SK-N-MC (cell line): ENCODE measurements around the gene CCDC187.

Experiments used
- DNase-seq: peaks from one replicate; pipeline ENCODE4 v3.0.0-alpha.2; 2011; ENCODE audit warnings: low read depth, low spot score
- H3K27ac ChIP-seq: fragments of 200-600 bp; sonication (generic); 2 replicates; pipeline ENCODE4 v1.5.1; 2016; ENCODE audit warnings: mixed run types
- H3K36me3 ChIP-seq: fragments of 200-600 bp; sonication (generic); 2 replicates; pipeline ENCODE4 v1.6.1; 2017; ENCODE audit warnings: antibody characterized with exemption, low read length, mixed read lengths; ENCODE audit not compliant: insufficient read depth
- H3K4me3 ChIP-seq: fragments of 200-600 bp; sonication (generic); 2 replicates; pipeline ENCODE4 v1.5.1; 2016
- H3K9ac ChIP-seq: fragments of 200-600 bp; sonication (generic); 2 replicates; pipeline ENCODE4 v1.8.0; 2017; ENCODE audit warnings: mixed run types, mixed read lengths; ENCODE audit not compliant: insufficient read length
- H3K9me3 ChIP-seq: fragments of 200-600 bp; sonication (generic); 2 replicates; pipeline ENCODE4 v1.6.1; 2017; ENCODE audit warnings: low read depth, mild to moderate bottlenecking, antibody characterized with exemption, low read length, moderate library complexity, mixed read lengths
- EZH2 ChIP-seq: fragments of 200-600 bp; sonication (generic); IDR thresholded peaks from one replicate; pipeline ENCODE4 v1.6.1; 2017; ENCODE audit warnings: antibody characterized with exemption
- FOXP2 ChIP-seq: optimal IDR thresholded peaks from 2 replicates; pipeline ENCODE3; 2011; ENCODE audit warnings: mild to moderate bottlenecking, moderate library complexity; ENCODE audit not compliant: insufficient read depth; ENCODE audit errors: extremely low read length, control extremely low read depth
- POLR2AphosphoS5 ChIP-seq: IDR thresholded peaks from 2 replicates; pipeline ENCODE4 v1.6.1; 2012; ENCODE audit warnings: mild to moderate bottlenecking, low read depth, low read length, borderline replicate concordance

The CCDC187 gene

DNA sequence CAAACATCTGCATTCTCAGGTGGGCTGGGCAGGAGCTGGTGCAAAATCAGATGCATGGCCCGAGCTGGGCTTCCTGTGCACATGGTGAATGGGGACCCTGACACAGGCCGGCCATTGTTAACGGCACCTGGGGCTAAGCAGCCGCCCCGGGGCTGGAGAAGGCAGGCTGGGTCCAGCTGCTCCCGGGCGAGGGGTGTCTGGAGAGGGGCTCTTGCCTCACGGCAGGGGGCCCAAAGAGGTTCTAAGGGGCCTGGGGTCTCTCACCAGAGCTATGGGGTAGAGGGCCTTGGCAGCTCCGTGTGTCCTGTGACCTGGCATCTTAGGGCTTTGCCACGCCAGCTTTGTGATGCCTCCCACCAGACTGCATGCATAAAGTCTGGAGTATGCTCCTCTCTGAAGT is 53.2 kb downstream of the CCDC187 start:
- Histone ChIP-seq H3K9ac (no peak overlapping the region), H3K4me3 (no peak overlapping the region), H3K27ac (no peak overlapping the region), H3K36me3 (no peaks in the 10 kb centered on the region), H3K9me3 (no peaks in the 10 kb centered on the region)
- no peak for TF ChIP-seq FOXP2
- no peak for TF ChIP-seq POLR2AphosphoS5
- TF ChIP-seq EZH2, result no peak
- no peak for DNase-seq

DNA sequence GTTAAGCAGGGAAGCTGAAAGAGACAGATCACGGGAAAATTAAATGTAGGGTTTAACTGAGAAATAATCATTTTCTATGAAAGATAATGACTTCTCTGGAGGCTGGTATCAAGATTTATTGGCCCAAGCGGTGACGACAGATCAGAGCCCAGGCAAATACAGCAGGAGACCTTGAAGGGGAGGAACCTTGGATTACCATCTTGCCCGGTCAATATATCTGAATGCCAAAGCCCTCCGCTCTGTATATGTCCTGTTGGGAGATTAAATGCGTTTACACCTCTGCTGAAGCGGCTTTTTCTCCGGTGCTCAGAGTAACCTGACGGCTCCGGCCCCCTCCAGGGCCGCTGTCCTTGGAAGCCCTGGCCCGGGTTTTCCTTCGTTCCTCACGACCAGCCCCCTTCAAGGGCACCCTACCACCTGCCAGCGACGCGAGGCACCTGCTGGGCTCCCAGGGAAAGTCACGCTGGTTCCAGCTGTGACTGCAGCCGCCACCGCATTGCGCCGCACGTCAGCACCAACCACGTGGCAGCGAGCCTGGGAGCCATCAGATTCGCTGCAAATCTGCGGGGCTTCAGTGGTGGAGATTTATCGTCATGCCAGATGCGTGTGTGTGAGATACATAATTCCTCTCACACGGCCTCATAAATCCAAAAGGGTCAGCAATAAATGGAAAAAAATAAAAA is 53.9 kb downstream of the CCDC187 start:
- no peak for DNase-seq
- Histone ChIP-seq H3K9me3 (no peaks in the 10 kb centered on the region), H3K9ac (no peak overlapping the region), H3K4me3 (no peak overlapping the region), H3K27ac (peak overlapping the region; percentile 9; the same call in 1 of the 2 replicates), H3K36me3 (no peaks in the 10 kb centered on the region)
- TF ChIP-seq EZH2, result no peak
- TF ChIP-seq POLR2AphosphoS5, result no peak

DNA sequence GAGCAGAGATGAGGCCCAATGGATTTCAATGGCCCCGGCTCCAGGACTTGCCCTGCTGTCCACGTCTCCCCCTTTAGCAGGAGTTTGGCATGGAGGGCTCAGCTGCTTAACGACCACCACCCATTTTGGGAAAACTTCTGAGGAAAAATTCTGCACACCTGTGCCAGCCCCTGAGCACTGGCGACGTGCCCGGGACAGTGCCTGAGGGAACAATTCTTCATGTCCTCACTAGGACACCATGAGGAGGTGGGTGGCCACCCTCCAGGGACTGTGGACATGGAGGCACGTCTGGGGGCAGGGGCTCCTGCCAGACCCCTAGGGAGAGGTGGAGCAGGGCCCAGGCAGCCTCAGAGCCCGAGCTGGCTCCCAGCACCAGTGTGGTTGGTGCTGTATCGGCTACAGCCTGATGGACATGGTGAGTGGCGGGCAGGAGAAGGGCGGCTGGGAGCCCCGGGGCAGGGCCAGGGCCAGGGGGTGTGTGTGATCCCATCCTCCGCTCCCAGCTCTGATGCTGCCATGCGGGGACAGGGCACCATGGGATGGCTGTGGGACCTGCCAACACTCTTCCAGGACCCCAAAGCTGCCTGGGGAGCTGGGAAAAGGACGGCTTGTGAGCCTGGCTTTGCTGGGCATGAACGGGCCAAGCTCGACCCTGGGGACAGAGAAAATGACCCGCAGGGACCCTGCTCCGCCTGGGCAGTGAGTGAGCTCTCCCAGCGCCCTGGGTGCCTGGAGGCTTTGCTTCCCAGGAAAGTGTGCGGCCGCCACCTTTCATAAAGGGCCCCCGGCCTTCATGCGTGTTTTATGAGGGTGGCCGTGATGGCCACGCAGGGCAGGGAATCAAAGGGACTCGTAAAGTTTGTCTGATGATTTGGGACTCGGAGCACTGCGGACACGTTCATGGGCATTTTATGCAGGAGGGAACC is 54.7 kb downstream of the CCDC187 start:
- Histone ChIP-seq H3K36me3 (no peaks in the 10 kb centered on the region), H3K9me3 (no peaks in the 10 kb centered on the region), H3K27ac (0 out of 2 replicates have a peak overlapping the region, but pooled peaks have one; percentile 9), H3K4me3 (no peak overlapping the region), H3K9ac (no peak overlapping the region)
- no peak for DNase-seq
- TF ChIP-seq POLR2AphosphoS5 (no peak), EZH2 (no peak), FOXP2 (no peak)

DNA sequence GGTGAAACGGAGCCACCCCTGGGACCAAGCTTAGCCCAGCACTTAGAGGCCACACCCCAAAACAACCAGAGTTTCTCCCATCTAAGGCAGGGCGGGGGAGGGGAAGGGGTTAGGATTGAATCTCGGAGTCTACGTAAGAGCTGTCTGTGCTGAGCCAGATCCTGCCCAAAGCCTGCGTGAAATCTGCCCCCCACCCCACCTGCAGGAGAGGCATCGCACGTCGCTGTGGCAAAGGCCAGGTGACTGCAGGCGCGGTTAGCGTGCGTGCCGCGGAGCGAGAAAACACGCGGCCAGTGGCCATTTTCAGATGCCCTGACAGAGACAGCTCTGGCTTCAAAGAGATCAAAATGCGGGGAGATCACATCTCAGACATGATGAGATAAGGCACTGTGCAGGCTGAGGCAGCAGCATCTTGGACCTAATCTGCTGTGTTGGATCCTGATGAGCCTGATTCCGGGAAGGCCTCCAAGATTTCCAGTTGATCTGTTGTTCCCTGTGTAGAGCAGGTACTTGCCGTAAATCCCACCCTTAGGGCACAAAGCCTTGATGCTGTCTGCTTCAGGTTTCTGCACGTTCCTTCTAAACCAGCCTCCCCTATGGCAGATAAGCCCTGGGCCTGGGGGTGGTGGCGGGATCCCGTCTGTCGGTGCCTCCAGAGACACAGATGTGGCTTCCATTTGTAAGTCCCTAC is 55.8 kb downstream of the CCDC187 start:
- Histone ChIP-seq H3K36me3 (no peaks in the 10 kb centered on the region), H3K9ac (no peak overlapping the region), H3K4me3 (no peak overlapping the region), H3K9me3 (no peaks in the 10 kb centered on the region), H3K27ac (no peak overlapping the region)
- TF ChIP-seq POLR2AphosphoS5 (no peak), FOXP2 (no peak), EZH2 (no peak)
- no peak for DNase-seq

DNA sequence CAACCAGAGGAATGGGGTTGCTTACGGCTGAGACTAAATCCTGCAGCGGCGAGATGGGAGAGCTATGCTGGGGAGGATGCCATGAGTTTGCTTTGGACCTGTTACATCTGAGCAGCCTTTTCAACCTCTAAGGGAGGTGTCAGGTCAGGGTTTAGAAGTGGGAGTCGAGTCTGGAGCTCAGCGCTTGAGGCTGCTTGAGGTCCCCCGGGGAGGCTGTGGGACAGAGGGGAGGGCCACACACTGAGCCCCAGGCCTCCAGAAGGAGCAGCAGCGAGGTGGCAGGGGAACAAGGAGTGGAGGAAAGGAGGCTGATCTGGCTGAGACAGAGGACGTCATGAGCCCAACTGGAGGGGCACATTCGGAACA is 56.4 kb downstream of the CCDC187 start:
- Histone ChIP-seq H3K4me3 (no peak overlapping the region), H3K9ac (no peak overlapping the region), H3K9me3 (no peaks in the 10 kb centered on the region), H3K27ac (no peak overlapping the region), H3K36me3 (no peaks in the 10 kb centered on the region)
- DNase-seq, result no peak
- TF ChIP-seq POLR2AphosphoS5 (no peak), FOXP2 (no peak), EZH2 (no peak)

DNA sequence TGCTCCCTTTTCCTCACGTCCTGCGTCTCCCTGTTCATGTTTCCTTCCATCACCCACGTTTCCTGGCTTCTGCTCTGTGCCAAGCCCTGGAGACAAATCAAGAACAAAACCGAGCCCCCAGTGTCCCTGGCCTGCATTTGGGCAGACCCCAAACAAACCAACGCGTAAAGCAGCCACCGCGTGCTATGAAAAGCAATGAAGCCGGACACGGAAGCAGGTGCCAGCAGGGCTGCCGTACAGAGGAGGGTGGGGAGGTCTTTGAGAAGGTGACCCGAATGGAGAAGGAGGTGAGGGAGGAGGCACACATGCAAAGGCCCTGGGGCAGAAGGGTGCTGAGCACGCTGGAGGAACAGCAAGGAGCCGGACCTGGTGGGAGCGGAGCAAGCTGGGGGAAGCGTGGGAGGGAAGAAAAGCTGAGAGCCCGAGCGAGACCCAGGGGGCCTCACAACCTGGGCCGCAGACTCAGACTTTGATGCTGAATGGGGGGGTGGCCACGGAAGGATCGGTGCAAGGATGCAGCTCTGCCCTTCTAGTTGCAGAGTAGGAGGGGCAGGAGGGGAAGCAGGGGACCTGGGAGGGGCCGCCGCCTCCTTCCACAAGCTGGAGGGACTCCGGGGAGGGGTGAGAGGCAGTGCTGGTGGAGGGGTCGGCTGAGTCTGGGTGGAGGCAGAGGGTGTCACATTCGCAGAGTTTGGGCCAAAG is 56.9 kb downstream of the CCDC187 start:
- Histone ChIP-seq H3K4me3 (no peak overlapping the region), H3K36me3 (no peaks in the 10 kb centered on the region), H3K9me3 (no peaks in the 10 kb centered on the region), H3K27ac (no peak overlapping the region), H3K9ac (no peak overlapping the region)
- TF ChIP-seq POLR2AphosphoS5 (no peak), EZH2 (no peak), FOXP2 (no peak)
- no peak for DNase-seq

DNA sequence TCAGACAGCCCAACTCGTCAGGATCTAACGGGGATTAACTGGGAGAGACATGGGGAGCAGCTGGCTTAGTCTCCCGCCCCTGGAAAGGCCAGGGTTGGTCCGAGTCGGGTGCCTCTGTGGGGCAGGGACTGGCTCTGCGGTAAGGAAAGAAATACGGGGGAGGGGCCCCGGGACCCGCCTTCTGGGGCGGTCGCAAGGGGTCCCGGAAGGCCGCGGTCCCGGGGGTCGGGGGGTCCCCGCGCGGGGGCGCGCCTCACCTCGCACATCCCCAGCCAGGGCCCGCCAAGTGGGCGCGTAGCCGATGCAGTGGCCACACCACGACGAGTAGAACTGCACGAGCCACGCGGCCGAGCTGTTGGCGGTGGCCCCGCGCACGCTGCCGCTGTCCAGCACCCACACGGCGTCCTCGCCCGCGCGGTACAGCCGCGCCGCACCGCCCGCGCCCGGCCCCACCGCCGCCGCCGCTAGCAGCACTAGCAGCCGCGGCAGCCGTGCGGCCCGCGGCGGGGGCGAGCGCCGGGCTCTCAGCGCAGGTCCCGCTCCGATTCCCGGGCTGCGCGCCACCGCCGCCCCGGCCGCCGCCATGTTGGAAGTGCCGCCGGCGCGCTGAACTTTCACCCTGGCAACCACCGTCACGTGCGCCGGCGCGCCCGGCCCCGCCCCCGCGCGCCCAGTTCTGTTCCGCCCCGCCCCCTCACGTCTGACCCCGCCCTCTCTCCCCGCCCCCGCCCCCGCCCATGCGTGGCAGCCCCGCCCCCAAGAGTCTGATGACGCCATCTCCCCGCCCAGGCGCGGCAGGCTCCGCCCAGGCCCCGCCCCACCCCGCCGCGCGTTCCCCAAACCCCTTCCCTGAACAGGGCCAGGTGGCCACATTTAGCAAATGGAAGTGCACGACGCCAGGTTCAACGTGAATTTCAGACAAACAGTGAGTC is 58.4 kb downstream of the CCDC187 start, which contains the start of gene QSOX2:
QSOX2 (minus strand) TSS at position 594 of the 932 bp plus-strand sequence; CDS start at position 585, 9 bp downstream.
- peak within 1 kb of the TSS; percentile 94 for H3K4me3 ChIP-seq
- peak within 1 kb of the TSS; percentile 83 for H3K9ac ChIP-seq
- no peak for DNase-seq
- no peaks in the 10 kb centered on the region for H3K9me3 ChIP-seq
- H3K36me3 ChIP-seq, result no peaks in the 10 kb centered on the region
- TF ChIP-seq FOXP2, result no peak
- TF ChIP-seq POLR2AphosphoS5, result peak; percentile 14; the same call in 1 of the 2 replicates
- no peak for TF ChIP-seq EZH2
- no peak within 1 kb of the TSS for H3K27ac ChIP-seq
